Thoracic aorta (tissue), 2 donors: ENCODE data around the gene TBC1D24. TPM values are rescaled to one million over a fixed set of nuclear protein-coding genes. Genes with fewer than 3 reads are reported as not detected.

Experiments
- ATAC-seq: fragments of 150-250 bp; one replicate; pipeline ENCODE4 v1.8.0; 2017; ENCODE audit warnings: low read depth; ENCODE audit not compliant: insufficient number of reproducible peaks, low FRiP score
- DNase-seq: peaks from one replicate; pipeline ENCODE4 v3.0.0-alpha.2; 2020; ENCODE audit warnings: low spot score
- H3K27ac ChIP-seq, 2 donors: fragments of 200-600 bp; sonication (generic); 1 replicate in 1 of 2; 2 replicates in 1 of 2; pipeline ENCODE4 v1.5.1; 2016; ENCODE audit warnings: mild to moderate bottlenecking in 2 of 2, moderate library complexity in 2 of 2
- H3K27me3 ChIP-seq: fragments of 200-600 bp; sonication (generic); replicated peaks from 2 replicates; pipeline ENCODE4 v1.6.0; 2016; ENCODE audit warnings: mild to moderate bottlenecking; ENCODE audit not compliant: insufficient read depth
- H3K36me3 ChIP-seq: fragments of 200-600 bp; sonication (generic); one replicate; pipeline ENCODE4 v1.5.1; 2016
- H3K4me1 ChIP-seq, 2 donors: fragments of 200-600 bp; sonication (generic); 1 replicate in 1 of 2; 2 replicates in 1 of 2; pipeline versions ENCODE4 v1.5.1 to v1.6.0; 2016; ENCODE audit warnings: low read depth in 2 of 2, mild to moderate bottlenecking in 1 of 2; ENCODE audit not compliant: control insufficient read depth in 1 of 2
- H3K4me3 ChIP-seq: fragments of 200-600 bp; sonication (generic); 2 replicates; pipeline ENCODE4 v1.5.1; 2016; ENCODE audit warnings: mild to moderate bottlenecking
- H3K9me3 ChIP-seq: fragments of 200-600 bp; sonication (generic); 2 replicates; pipeline ENCODE4 v1.5.1; 2016
- total RNA-seq, 2 donors: library from RNA; depleted of rRNA; stranded (reverse); fragments of >200 nt; gene quantifications; one replicate each; pipeline versions ENCODE4 v1.1.0 to v1.2.3, GENCODE V29; 2016
- TF ChIP-seq, protein P1 (sequence below): fragments of 200-600 bp; sonication (generic); IDR thresholded peaks from one replicate; pipeline ENCODE4 v1.5.1; 2019; ENCODE audit warnings: antibody characterized with exemption

The TBC1D24 gene
- total RNA-seq, 2 donors from 2014 or later = 14.5 to 15.0 TPM

GRCh38 chr16:2484898-2485508 is 10.1 kb downstream of the TBC1D24 start:
- Histone ChIP-seq H3K9me3 (no peaks in the 10 kb centered on the region), H3K36me3 (no peaks in the 10 kb centered on the region), H3K4me3 (no peak overlapping the region), H3K27me3 (no peaks in the 10 kb centered on the region), H3K27ac (no peak overlapping the region), H3K4me1 (peaks cover 9 to 23% of the 10 kb centered on the region in 2 donors)
- TF ChIP-seq, protein P1, sequence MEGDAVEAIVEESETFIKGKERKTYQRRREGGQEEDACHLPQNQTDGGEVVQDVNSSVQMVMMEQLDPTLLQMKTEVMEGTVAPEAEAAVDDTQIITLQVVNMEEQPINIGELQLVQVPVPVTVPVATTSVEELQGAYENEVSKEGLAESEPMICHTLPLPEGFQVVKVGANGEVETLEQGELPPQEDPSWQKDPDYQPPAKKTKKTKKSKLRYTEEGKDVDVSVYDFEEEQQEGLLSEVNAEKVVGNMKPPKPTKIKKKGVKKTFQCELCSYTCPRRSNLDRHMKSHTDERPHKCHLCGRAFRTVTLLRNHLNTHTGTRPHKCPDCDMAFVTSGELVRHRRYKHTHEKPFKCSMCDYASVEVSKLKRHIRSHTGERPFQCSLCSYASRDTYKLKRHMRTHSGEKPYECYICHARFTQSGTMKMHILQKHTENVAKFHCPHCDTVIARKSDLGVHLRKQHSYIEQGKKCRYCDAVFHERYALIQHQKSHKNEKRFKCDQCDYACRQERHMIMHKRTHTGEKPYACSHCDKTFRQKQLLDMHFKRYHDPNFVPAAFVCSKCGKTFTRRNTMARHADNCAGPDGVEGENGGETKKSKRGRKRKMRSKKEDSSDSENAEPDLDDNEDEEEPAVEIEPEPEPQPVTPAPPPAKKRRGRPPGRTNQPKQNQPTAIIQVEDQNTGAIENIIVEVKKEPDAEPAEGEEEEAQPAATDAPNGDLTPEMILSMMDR = no peak
- ATAC-seq = no peak
- DNase-seq = no peak

DNA sequence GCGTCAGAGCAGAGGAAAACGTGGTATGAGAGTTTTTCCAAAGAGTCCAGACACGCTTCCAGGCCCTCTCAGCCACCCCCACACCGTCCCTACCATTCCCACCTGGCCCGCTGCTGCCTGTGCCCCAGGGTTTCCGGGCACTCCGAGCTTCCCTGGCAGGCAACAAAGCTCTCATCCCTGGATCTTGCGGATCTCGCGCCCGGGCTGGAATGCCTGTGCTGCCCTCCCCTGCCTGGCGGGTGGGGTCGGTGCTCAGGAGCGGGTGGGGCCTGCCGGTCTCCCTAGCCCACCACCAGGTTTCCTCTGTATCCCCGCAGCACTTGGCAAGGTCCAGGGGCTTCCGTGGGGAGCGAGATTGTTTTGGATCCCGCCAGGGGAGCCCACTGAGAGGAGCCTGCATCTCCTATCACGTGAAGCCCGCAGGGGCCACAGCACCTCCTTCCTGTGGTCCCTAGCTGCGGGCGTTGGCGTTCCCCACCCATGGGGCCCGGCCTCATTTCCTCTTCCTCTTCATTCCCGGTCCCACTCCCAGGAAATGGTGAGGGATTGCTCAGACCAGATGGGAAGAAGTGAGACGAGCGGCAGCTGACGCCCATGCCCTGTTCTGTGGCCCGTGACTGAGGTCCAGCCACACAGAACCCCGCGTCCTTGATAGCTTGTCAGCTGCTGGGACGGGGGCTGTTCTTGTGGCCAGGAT is 11.0 kb downstream of the TBC1D24 start:
- ATAC-seq (no peak), DNase-seq (no peak)
- no peaks in the 10 kb centered on the region for H3K9me3 ChIP-seq
- no peaks in the 10 kb centered on the region for H3K36me3 ChIP-seq
- H3K4me3 ChIP-seq = no peak overlapping the region
- no peak overlapping the region for H3K27ac ChIP-seq
- no peaks in the 10 kb centered on the region for H3K27me3 ChIP-seq
- peaks cover 9 to 23% of the 10 kb centered on the region in 2 donors for H3K4me1 ChIP-seq
- TF ChIP-seq, protein P1 = no peak

- Histone ChIP-seq H3K27me3 (no peaks in the 10 kb centered on the region), H3K27ac (no peak overlapping the region), H3K9me3 (no peaks in the 10 kb centered on the region), H3K4me1 (peaks cover 9 to 22% of the 10 kb centered on the region in 2 donors), H3K36me3 (no peaks in the 10 kb centered on the region), H3K4me3 (no peak overlapping the region)
- no peak for DNase-seq
- ATAC-seq = no peak
- TF ChIP-seq, protein P1 = no peak
Observed at GRCh38 chr16:2486645-2487516, 12.0 kb downstream of the TBC1D24 start.

GRCh38 chr16:2487517-2487842 is 12.6 kb downstream of the TBC1D24 start:
- H3K4me1 ChIP-seq = peaks cover 9 to 16% of the 10 kb centered on the region in 2 donors
- H3K9me3 ChIP-seq = no peaks in the 10 kb centered on the region
- no peak overlapping the region for H3K4me3 ChIP-seq
- H3K27me3 ChIP-seq = no peaks in the 10 kb centered on the region
- no peak overlapping the region for H3K27ac ChIP-seq
- no peak for DNase-seq
- TF ChIP-seq, protein P1 = no peak
- no peak for ATAC-seq
- H3K36me3 ChIP-seq = no peaks in the 10 kb centered on the region

DNA sequence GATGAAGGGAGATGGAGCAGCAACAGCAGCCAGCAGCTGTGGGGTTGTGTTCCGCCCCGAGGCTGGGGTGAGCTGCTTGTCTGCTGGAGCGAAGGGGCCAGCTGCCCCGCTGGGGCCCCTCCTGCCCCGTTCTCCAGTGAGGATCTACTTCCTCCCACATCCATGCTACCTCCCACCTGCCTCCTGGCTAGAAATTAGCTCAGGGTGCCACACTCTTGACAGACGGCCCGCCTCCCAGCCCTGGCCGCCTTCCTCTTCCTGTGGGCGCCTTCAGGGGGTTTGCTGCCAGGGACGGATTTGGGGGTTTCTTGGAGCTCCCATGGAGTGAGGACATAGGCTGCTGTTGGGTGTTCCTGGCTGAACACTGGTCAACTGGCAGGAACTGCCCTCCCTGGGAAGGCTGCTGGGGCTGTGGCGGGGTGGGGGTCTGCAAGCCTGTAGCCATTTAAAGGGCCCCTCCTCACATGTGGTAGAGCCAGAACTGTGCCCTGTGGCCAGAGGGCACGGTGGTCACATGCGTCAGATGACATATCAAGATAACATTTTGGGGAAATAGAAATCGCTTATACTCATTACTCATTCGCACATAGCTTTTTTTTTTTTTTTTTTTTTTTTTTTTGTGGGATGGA is 13.1 kb downstream of the TBC1D24 start:
- H3K27ac ChIP-seq = no peak overlapping the region
- no peaks in the 10 kb centered on the region for H3K36me3 ChIP-seq
- H3K27me3 ChIP-seq = no peaks in the 10 kb centered on the region
- no peaks in the 10 kb centered on the region for H3K9me3 ChIP-seq
- no peak overlapping the region for H3K4me3 ChIP-seq
- DNase-seq (no peak), ATAC-seq (no peak)
- TF ChIP-seq, protein P1 = no peak
- H3K4me1 ChIP-seq = peaks cover 6 to 10% of the 10 kb centered on the region in 2 donors
